IPS DF 4.7 (cell line): ENCODE data around the gene TFE3.
"Not testable (repeated sequence)": the region's sequence is repeated elsewhere in the genome, so short reads cannot be mapped to it uniquely, and the experiment has no call there.

Source experiments
- DNase-seq: peaks from one replicate; pipeline ENCODE4 v3.0.0-alpha.2; 2013; ENCODE audit warnings: low spot score; ENCODE audit errors: extremely low read depth

TFE3 gene

GRCh38 chrX:49002091-49002935 is 40.8 kb downstream of the TFE3 start, which contains the start of gene GRIPAP1:
GRIPAP1 (minus strand) TSS chrX:49002264; CDS start chrX:49002229, 35 bp downstream.
- DNase-seq = no peak

DNA sequence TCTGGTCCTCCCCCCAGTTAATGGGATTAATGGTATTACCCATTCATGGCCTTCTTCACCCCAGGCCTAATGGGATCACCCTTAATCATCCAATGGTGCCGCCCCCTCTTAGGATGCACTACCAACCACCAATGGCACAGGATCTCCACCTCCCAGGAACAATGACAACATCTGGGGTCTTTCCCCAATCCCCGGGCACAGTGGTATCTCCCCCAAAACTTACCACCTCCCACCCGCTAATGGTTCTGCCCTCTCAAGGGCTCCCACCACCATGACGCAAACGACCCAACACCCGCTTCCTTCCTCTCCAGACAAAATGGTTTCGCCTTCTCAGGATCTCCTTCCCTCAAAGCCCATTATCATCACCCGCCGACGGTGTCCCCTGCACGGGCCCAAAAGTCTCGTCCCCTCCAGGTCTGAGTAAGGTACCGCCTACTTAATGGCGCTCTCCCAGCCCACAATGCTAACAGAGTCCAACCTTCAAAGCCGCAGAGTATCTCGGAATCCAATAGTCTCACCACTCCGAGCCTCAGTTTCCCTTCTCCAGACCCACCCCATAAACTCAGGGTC is 41.6 kb downstream of the TFE3 start:
- DNase-seq = no peak

DNA sequence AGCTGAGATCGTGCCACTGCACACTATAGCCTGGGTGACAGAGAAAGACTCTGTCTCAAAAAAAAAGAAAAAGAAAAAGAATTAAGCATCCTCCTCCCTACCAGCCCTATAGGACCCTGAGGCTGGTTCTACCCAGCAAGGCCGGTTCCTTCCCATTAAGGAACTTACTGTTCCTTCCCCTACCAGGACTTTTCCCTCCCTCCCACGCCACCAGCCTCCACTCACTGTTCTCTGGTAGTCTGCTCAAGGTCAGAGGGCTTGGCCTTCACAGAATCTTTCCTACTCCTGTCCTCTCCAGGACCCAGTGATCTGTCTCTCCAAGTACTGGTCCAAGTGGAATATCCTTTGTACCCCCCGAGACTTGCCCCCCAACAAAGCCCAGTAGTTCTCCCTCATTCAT is 42.5 kb downstream of the TFE3 start:
- no peak for DNase-seq

- DNase-seq = no peak
Measured at GRCh38 chrX:48999030-48999429, 44.1 kb downstream of the TFE3 start.

DNA sequence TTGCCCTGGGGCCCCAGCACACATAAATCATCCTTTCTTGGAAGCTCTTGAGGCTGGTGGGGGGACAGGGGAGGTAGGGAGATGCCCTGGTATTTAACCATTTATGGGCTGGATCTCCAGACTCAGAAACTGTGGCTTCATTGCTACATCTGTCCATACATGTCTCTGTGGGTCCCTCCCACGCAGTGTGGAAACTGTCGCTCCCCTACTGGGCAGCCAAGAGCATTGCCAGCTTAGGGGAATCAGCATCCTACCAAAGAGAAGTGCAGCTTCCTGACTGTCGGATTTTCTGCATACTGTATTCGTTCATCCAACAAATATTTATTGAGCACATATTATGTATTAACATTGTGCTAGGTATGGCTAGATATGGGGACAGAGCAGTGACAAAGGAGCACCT is 44.8 kb downstream of the TFE3 start:
- DNase-seq = no peak

GRCh38 chrX:48997865-48998264 is 45.3 kb downstream of the TFE3 start:
- DNase-seq = no peak

DNA sequence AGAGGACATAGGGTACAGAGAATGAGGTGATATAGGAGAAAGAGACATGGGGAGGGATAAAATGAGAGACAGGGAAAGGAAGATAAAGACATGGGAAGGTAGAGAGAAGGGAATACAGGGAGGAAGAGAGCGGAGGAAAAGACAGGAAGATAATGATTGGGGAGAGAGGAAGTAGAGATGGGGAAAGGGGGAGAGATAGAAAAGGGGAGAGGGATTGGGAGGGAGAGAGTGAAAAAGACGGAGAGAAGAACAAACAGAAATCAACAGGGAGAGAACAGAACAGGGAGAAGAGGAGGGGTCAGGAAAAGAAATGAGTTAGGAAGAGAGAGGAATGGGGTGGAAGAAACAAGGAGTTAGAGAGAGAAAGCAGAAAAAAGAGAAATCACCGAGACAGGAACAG is 45.7 kb downstream of the TFE3 start:
- DNase-seq = no peak

GRCh38 chrX:48996969-48997368 is 46.2 kb downstream of the TFE3 start:
- no peak for DNase-seq

- no peak for DNase-seq
Measured at GRCh38 chrX:48992341-48992740, 50.8 kb downstream of the TFE3 start.

GRCh38 chrX:48989483-48989882 is 53.7 kb downstream of the TFE3 start:
- DNase-seq = no peak

DNA sequence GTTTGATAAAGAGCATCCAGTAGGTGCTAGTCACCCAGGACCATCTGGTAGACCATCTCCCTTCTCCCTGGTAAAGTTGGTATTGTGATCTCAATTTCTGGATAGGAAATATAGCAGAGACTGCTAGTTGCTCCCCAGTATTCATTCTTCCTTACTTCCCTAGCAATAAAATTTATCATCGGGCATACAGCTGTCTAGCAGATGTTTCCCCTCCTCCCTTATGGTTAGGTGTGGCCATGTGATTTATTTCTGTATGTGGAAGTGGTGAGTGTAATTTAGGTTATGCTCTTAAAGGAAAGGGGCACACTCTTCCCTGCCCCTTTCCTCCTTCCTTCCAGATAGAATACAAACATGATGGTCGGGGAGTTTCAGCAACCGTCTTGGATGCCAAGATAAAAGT is 59.3 kb downstream of the TFE3 start:
- no peak for DNase-seq

DNA sequence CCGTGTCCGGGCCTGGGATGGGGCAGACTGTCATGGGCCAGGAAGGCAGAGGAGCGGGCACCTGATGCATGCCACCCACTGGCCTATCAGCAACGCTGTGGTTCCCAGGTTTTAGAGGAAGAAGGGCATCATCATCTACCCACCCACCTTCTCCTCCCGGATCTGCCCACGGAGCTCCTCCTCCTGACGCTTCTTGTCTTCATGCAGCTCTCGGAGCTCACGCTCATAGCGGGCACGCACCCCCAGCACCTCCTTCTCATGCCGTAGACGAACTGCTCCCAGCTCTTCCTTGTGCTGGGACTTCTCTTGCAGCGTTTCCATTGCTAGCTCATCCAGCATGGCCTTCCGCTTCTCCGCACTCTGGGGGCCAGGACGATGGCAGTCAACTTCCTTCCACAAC is 60.1 kb downstream of the TFE3 start:
- no peak for DNase-seq

- no peak for DNase-seq
Measured at GRCh38 chrX:48981178-48981577, 62.0 kb downstream of the TFE3 start.

- DNase-seq = not testable (repeated sequence)
Measured at GRCh38 chrX:48980341-48980740, 62.8 kb downstream of the TFE3 start.
